Right ventricle myocardium superior (tissue), 1 donor: ENCODE data around the gene RBFA. TPM values are rescaled to one million over a fixed set of nuclear protein-coding genes. Genes with fewer than 3 reads are reported as not detected.
"Not testable (repeated sequence)": the region's sequence is repeated elsewhere in the genome, so short reads cannot be mapped to it uniquely, and the experiment has no call there.

ENCODE experiments used
- ATAC-seq: fragments of 200-7000 bp; cut with Tn5 transposase; one replicate; pipeline ENCODE4 v1.9.1; 2020; ENCODE audit warnings: mild to moderate bottlenecking; ENCODE audit not compliant: poor library complexity
- DNase-seq: peaks from one replicate; pipeline ENCODE4 v3.0.0-alpha.2; 2020
- intact Hi-C: fragments of 100-400 bp; cut with DNase I; formaldehyde crosslinking; loops from one replicate; pipeline ENCODE4 v1.11.2; 2022
- long read RNA-seq: library from polyadenylated mRNA; unstranded; transcript quantifications from one replicate; pipeline ENCODE4 v2.0.0, GENCODE V29; 2021
- total RNA-seq: library from RNA; stranded (reverse); fragmentation: NEBNext Ultra II Directional; extraction: Animal tissue kit (Norgen Biotek cat#: 25700); gene quantifications from one replicate; pipeline ENCODE4 v1.2.1, GENCODE V29; 2021
- donor health status: DM: no; HTN: yes; CAD: no; lungs with severe emphysema.

Gene RBFA, protein sequence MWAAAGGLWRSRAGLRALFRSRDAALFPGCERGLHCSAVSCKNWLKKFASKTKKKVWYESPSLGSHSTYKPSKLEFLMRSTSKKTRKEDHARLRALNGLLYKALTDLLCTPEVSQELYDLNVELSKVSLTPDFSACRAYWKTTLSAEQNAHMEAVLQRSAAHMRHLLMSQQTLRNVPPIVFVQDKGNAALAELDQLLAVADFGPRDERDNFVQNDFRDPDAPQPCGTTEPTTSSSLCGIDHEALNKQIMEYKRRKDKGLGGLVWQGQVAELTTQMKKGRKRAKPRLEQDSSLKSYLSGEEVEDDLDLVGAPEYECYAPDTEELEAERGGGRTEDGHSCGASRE
- total RNA-seq, result 19.1 TPM
- long read RNA-seq, transcript RBFA-202 (7 exons, 1,407 nt), result major isoform, 37 of 43 reads
- long read RNA-seq, partial matches to known transcripts, result 1 of 43 reads
- long read RNA-seq, other reads (novel, unspliced or antisense), result 4 of 43 reads

DNA sequence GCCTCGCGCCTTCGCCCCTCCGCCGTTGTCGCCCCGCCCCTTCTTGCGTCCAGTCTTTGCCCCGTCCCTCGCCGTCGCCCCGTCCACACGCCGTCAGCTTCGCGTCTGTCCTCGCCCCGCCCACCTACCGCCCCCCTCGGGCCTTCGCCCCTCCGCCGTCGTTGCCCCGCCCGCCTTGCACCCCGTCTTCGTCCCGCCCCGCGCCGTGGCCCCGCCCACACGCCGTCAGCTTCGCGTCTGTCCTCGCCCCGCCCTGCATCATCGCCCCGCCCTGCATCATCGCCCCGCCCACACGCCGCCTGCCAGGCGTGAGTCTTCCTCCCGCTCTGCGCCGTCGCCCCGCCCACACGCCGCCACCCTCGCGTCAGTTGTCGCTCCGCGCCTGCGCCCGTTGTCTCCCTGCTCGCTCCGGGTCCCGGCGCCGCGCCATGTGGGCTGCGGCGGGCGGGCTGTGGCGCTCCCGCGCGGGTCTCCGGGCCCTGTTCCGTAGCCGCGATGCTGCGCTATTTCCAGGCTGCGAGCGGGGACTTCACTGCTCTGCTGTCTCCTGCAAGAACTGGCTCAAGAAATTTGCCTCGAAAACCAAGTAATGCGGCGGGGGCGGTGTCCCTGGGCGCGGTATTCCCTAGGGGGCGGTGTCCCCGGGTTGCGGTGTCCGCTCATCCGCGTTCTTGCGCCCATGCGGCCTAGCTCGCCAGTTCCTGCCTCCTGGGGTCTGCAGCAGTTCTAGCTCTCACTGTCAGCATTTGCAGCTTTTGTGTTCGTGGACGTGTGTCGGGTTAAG lies at the start of gene RBFA:
Gene RBFA (plus strand): TSS at position 367 of the 784 bp plus-strand sequence. CDS start 62 bp downstream, at position 429.
- DNase-seq (peak; percentile 100), ATAC-seq (peak; percentile 95)
- intact Hi-C loops, result loop anchor here (10.0 kb wide), 1 partner anchor 79 kb away; the partner anchor contains the start of gene SLC66A2

GRCh38 chr18:79985172-79985571 lies 49.1 kb upstream of the RBFA start:
- intact Hi-C loops, result no loop called here
- DNase-seq (no peak), ATAC-seq (no peak)

GRCh38 chr18:79986726-79987125 lies 47.5 kb upstream of the RBFA start:
- intact Hi-C loops, result no loop called here
- ATAC-seq (no peak), DNase-seq (no peak)

DNA sequence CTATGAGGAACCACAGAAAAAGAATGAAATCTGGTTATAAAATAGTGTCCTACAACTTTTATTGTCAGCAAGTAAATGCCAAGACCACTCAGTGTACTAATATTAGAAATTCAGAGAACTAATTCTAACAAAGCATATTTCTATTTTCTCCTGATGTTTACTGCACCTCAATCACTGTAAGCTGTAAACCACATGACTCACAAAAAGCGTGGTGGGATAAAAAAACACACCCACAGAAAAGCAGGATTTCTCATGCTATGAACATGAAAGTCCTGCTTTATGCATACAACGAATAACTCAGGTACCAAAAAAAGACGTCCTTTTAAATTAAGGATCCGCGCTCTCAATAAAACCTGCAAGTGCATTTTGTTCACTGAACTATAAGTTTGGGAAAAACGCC lies 46.7 kb upstream of the RBFA start:
- ATAC-seq, result no peak
- no peak for DNase-seq
- intact Hi-C loops, result no loop called here

DNA sequence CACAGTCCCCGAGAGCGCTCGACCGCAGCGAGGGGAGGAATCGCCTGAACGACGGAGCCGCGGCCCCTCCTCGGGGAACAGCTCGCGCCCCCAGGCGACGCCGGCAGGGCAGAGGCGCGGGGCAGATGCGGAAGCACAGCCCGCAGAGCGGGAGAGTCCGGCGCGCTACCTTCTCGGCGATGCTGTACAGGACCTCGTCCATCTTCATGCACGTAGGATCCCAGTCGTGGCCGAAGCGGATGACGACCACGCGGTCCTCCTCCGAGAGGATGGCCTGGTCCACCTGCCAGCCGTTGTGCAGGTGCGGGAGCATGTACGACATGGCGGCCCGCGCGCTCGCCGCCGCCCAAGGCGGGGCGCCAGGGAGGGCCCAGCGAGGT lies 46.2 kb upstream of the RBFA start:
- DNase-seq (peak; percentile 78), ATAC-seq (peak; percentile 65)
- intact Hi-C loops, result no loop called here

DNA sequence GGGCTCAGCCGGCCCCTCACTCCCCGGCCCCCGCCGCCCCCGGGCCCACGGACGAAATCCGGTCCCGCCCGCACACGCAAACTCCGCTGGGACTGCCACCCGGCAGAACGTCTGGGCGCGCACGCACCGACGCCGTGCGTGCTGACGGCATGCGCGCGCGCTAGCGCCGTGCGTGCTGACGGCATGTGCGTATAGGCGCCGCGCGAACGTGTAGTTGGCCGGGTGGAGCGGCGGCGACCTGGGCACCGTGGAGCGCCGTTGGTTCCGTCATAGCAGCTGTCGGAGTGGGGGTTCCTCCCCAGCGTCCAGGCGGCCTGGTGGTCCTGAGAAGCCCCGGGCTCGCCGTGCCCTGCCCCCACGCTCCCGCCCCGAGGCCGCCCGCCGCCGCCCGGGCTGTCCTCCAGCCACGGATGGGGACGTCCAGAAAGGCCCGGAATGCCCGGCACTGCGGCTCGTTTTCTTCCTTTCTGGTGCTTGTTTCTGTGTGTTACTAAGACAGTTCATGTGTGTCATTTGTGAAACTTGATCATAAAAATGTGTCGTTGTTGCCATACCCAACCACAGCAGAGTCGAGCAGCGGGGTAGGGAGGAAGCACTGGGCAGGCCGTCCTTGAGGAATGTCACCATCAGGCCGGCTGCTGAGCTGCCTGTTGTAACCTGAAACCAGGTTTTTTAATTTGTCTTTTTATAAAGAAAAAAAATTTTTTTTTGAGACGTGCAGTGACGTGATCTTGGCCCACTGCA lies 45.6 kb upstream of the RBFA start, which contains the start of gene TXNL4A:
Gene TXNL4A (minus strand): TSS at position 113 of the 744 bp plus-strand sequence. CDS start 171 bp downstream, outside the sequence.
- DNase-seq, result peak; percentile 94
- peak; percentile 100 for ATAC-seq
- intact Hi-C loops, result no loop called here

- intact Hi-C loops, result no loop called here
- ATAC-seq (no peak), DNase-seq (no peak)
Measured at GRCh38 chr18:79989195-79989497, 45.1 kb upstream of the RBFA start.

DNA sequence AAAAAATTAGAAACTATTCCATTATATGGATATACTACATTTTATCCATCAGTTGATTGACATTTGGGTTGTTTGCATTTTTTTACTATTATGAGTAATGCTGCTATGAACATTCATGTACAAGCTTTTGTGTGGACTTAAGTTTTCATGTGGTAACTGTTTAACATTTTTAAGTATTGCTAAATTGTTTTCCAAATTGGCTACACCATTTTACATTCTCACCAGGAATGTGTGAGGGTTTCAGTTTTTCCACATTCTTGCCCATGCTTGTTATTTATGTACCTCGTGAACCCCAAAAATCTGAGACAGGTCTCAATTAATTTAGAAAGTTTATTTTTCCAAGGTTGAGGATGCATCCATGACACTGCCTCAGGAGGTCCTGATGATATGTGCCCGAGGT lies 42.7 kb upstream of the RBFA start:
- DNase-seq (no peak), ATAC-seq (no peak)
- intact Hi-C loops, result no loop called here

GRCh38 chr18:79999701-80000100 lies 34.5 kb upstream of the RBFA start:
- ATAC-seq, DNase-seq, intact Hi-C loops: not testable (repeated sequence)

GRCh38 chr18:80000877-80001276 lies 33.4 kb upstream of the RBFA start:
- DNase-seq (no peak), ATAC-seq (no peak)
- intact Hi-C loops, result no loop called here

DNA sequence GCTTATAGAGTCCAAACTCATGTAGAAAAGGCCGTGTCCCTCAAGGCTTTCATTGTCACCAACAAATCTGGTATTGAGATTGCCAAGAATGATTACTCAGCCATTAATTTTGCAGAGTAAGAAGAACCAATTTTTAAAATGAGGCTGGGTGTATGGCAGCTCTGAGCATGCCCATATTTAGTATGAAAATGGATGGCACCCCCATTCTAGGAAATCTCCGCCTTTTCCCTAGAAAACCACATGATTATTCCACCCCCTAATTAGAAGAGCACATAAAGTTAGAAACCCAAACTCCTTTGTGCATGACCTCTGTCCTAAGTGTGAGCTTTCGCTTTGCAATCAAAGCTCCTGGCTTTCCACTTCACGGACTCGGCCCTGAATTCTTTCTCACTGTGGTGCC lies 31.8 kb upstream of the RBFA start:
- no peak for ATAC-seq
- intact Hi-C loops, result no loop called here
- no peak for DNase-seq

GRCh38 chr18:80004600-80005342 lies 29.5 kb upstream of the RBFA start:
- ATAC-seq (no peak), DNase-seq (no peak)
- intact Hi-C loops, result no loop called here

DNA sequence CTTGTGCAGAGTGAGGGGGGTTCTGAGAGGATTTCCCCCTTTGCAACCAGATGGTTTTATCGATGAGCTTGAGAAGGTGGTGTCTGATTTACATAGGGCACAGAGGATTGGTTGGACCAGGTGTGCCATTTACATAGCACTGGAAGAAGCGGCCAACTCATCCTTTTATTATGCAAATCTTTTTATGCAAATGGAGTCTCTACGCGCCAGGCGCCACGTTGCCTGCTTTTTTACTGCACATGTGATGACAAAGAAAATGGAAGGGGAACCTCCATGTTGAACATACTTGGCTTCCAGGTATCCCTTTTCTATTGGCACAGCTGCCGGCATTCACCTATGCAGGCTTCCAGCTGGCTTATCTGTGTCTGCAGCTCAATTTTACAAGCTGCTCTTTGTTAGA lies 27.5 kb upstream of the RBFA start:
- intact Hi-C loops, result no loop called here
- DNase-seq (no peak), ATAC-seq (no peak)

GRCh38 chr18:80009661-80010550 lies 24.3 kb upstream of the RBFA start:
- DNase-seq (peak; percentile 79), ATAC-seq (peak; percentile 99)
- intact Hi-C loops, result no loop called here

- DNase-seq (no peak), ATAC-seq (peak; percentile 60)
- intact Hi-C loops, result no loop called here
Measured at GRCh38 chr18:80010551-80010906, 23.7 kb upstream of the RBFA start.

- intact Hi-C loops, DNase-seq, ATAC-seq: not testable (repeated sequence)
Measured at GRCh38 chr18:80011496-80012137, 22.6 kb upstream of the RBFA start.

DNA sequence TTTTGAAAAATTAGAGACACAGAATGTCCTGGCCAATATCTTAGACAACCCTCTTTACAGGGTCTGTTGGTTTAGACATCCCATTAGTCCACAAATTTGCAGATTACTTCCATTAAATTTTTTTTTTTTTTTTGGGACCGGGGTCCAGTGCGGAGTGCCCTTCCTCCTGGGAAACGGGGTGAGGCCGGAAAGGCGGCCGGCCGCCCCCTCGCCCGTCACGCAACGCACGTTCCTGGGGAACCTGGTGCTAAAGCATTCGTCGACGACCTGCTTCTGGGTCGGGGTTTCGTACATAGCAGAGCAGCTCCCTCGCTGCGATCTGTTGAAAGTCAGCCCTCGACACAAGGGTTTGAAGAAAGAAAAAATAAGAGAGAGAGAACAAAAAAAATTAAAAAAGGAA lies 21.5 kb upstream of the RBFA start:
- ATAC-seq (no peak), DNase-seq (no peak)
- intact Hi-C loops, result no loop called here
